Activated naive CD8-positive, alpha-beta T cell treated with anti-CD3 and anti-CD28 coated beads for 36 hours (primary cell): ENCODE measurements around the gene ATOX1. TPM values are rescaled to one million over a fixed set of nuclear protein-coding genes. Genes with fewer than 3 reads are reported as not detected.

Experiments
- DNase-seq: peaks from one replicate; pipeline ENCODE4 v3.0.0; 2021
- H3K27ac Mint-ChIP-seq: one replicate; pipeline ENCODE4 v1.8.0; 2022; ENCODE audit warnings: mild to moderate bottlenecking, moderate library complexity, mixed read lengths
- H3K27me3 Mint-ChIP-seq: one replicate; pipeline ENCODE4 v1.8.0; 2022; ENCODE audit warnings: mild to moderate bottlenecking, mixed read lengths
- H3K36me3 Mint-ChIP-seq: one replicate; pipeline ENCODE4 v1.8.0; 2021; ENCODE audit warnings: mild to moderate bottlenecking, mixed read lengths
- H3K4me1 Mint-ChIP-seq: one replicate; pipeline ENCODE4 v1.8.0; 2021; ENCODE audit warnings: mixed read lengths
- H3K4me3 Mint-ChIP-seq: one replicate; pipeline ENCODE4 v1.8.0; 2022; ENCODE audit warnings: mild to moderate bottlenecking, moderate library complexity, mixed read lengths
- H3K9me3 Mint-ChIP-seq: one replicate; pipeline ENCODE4 v1.8.0; 2022; ENCODE audit warnings: mixed read lengths
- total RNA-seq, 2 experiments: library from RNA; stranded (reverse); gene quantifications; one replicate each; pipeline ENCODE4 v1.2.3, GENCODE V29; 2021

The ATOX1 gene
- total RNA-seq, 2 experiments from 2014 or later = 97.7 to 98.6 TPM

DNA sequence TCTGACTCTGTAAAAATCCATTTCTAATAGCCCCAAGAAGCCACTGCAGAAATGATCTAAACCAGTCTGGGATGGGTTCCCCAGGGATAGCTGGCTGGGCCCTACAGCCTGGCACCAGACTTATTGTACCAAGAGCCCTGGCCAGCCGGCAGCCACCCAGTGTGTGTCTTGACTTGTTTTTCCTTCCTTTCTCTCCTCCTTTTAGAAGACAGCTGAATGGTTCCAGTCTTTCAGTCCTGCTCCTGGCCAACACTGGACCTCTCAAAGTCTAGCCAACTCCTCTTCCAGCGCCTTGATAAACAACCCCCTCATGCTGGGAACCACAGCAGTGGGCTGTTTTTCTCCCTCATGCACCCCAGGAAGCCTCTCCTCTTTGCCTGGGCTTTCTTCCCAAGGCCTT, 34.1 kb downstream of the ATOX1 start:
- DNase-seq = no peak
- Mint-ChIP-seq H3K4me3 (no peak overlapping the region), H3K27me3 (no peaks in the 10 kb centered on the region), H3K36me3 (peaks cover 3% of the 10 kb centered on the region), H3K4me1 (peaks cover 8% of the 10 kb centered on the region), H3K27ac (no peak overlapping the region), H3K9me3 (no peaks in the 10 kb centered on the region)

DNA sequence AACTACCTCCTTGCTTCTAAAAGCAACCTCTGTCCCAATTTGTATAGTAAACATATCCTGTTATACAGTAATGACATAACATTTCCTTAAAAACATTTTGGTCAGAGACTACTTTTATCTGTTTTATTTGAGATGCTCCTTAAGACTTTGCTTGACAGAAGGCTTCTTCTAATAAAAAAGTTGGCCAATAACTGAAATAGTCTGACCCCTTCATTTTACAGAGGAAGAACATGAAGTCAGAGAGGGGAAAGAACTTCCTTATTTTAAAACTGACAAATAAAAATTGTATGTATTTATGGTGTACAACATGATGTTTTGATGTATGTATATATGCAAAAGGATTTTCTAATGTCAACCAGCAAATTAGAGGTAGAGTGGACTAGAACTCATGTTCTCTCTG, 35.9 kb downstream of the ATOX1 start:
- no peaks in the 10 kb centered on the region for H3K36me3 Mint-ChIP-seq
- H3K4me1 Mint-ChIP-seq = peaks cover 8% of the 10 kb centered on the region
- no peak for DNase-seq
- no peak overlapping the region for H3K4me3 Mint-ChIP-seq
- no peak overlapping the region for H3K27ac Mint-ChIP-seq
- no peaks in the 10 kb centered on the region for H3K9me3 Mint-ChIP-seq
- no peaks in the 10 kb centered on the region for H3K27me3 Mint-ChIP-seq

DNA sequence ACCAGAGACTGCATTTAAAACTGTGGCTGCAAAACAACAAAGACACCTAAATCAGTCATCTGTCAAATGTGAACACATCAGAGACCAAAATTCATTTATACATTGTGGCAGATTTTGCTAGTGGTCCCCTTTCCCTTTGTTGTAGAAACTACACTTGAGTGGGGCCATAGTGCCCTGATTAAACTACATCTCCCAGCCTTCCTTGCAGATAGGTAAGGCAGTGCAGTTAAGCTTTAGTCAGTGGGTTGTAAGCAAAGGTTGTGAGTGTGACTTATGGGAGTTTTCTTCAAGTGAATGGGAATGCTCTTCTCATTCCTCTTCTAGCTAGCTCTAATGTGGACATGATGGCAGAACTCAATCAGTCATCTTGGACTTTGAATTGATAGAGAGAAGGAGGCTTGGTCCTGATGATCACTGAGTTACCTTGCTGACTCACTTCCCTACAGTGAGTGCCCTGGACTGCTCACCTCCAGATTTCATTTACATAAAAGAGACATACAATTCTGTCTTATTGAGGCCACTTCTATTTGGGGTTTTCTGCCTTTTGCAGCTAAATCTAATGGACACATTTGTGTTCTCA, 36.5 kb downstream of the ATOX1 start:
- Mint-ChIP-seq H3K4me1 (peaks cover 8% of the 10 kb centered on the region), H3K4me3 (no peak overlapping the region), H3K27me3 (no peaks in the 10 kb centered on the region), H3K27ac (no peak overlapping the region), H3K9me3 (no peaks in the 10 kb centered on the region), H3K36me3 (no peaks in the 10 kb centered on the region)
- DNase-seq = no peak

DNA sequence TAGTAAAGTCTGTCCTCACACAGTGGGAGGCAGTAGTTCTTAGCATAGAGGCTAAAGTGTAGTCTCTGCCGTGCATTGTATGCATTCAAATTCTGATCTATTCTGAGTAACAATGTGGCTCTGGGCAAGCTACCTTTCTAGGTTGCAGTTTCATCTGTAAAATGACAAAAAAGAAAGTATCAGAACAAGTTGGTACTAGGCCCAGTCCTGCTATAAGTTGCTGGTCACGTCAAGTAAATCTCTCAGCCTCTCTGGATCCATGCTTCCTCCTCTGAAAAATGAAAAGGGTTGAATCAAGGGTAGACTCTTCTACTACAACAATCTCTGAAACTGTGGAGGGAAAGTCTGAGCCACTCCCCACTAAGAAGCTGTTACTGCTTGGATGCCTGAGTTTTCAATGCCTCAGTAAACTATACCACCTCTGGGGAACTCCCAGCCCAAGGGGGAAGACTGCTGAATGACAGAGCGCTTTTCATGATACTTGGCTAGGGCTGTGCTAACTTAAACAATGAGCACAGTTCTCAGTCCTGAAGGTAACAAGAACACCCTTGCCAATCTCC, 37.3 kb downstream of the ATOX1 start:
- Mint-ChIP-seq H3K27ac (peak overlapping the region; percentile 66), H3K36me3 (no peaks in the 10 kb centered on the region), H3K9me3 (no peaks in the 10 kb centered on the region), H3K27me3 (no peaks in the 10 kb centered on the region), H3K4me3 (no peak overlapping the region), H3K4me1 (peaks cover 8% of the 10 kb centered on the region)
- no peak for DNase-seq

DNA sequence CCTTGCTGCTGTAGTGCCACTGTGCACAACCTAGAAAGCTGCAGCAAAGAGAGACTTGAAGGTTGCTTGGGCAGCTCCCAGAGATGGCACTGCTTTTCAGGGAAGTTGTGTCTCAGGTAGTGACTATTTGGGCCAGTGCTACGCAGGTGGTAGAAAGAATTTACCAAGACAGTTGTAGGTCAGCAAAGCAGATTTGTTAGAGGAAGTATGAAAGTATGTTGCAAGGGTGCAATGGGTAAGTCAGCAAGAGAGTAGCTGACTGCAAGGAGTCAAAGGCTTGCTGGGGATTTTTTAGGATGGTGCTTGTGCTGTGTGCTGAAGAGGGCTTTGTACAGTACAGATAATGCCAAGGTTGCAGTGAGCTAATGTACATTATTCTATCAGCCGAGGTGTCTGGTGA, 38.2 kb downstream of the ATOX1 start:
- Mint-ChIP-seq H3K27ac (no peak overlapping the region), H3K4me1 (peaks cover 8% of the 10 kb centered on the region), H3K9me3 (no peaks in the 10 kb centered on the region), H3K27me3 (no peaks in the 10 kb centered on the region), H3K36me3 (no peaks in the 10 kb centered on the region), H3K4me3 (no peak overlapping the region)
- DNase-seq = no peak

DNA sequence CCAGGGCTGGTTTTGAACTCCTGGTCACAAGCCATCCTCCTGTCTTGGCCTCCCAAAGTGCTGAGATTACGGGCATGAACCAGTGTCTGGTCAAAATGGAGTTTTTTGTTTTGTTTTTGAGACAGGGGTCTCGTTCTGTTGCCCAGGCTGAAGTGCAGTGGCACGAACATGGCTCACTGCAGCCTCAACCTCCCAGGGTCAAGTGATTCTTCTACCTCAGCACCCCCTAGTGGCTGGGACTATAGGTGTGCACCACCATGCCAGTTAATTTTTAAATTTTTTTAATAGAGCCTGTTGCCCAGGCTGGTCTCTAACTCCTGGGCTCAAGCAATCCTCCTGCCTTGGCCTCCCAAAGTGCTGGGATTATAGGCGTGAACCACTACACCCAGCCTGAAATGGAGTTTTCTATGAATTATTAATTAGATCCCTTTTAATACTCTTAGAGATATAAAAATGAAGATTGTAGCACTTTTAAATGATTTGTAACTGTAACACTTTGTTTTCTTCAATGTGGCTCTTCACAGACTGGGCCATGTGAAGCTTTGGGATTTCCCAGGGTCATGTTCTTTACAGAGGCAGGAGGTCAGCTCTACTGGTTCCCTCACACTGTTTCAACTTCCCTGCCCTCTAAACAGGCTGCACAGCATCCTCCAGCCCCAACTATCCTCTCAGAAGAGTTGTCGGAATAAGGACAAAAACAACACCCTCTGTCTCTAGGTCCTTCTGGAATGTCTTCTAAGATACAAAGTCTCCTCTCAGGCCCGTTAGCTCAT, 39.0 kb downstream of the ATOX1 start:
- H3K27me3 Mint-ChIP-seq = no peaks in the 10 kb centered on the region
- no peak overlapping the region for H3K27ac Mint-ChIP-seq
- H3K36me3 Mint-ChIP-seq = peaks cover 3% of the 10 kb centered on the region
- peaks cover 8% of the 10 kb centered on the region for H3K4me1 Mint-ChIP-seq
- H3K4me3 Mint-ChIP-seq = no peak overlapping the region
- no peaks in the 10 kb centered on the region for H3K9me3 Mint-ChIP-seq
- peak; percentile 10 for DNase-seq

DNA sequence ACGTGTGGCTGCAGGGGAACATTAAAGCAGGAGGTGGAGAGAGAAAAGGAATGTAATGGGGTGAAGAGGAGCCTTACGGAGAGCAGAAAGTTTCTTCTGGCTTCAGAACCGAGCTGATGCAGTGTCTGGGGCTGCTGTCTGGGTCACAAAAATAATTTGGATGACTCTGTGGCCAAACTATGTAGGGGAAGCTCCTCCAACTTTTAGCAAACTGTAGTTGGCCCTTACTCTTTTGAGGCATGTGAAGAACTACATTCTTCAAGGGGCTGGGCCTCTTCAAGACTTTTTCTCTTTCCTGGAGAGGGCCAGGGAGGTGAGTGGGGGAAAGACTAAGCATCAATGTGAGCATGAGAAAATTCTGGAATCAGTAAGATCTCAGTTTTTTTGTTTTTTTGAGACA, 39.8 kb downstream of the ATOX1 start:
- H3K9me3 Mint-ChIP-seq = no peaks in the 10 kb centered on the region

DNA sequence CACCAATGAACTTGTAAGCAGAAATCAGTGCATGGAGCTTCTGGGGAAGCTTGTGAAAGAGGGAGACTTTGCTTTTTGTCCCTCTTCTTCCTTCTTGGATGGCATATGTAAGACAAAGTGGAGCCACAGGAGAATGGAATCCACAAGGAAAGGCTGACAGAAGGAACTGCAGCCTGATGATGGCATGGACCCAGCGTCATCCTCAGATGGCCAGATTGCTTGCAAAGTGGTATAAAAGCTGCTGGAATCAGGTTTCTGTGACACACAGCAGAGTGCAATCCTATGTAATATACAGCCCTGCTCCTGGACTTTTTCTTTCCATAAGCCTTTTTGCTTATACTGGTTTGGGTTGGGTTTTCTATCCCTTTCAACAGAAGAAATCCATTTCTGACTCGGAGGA, 40.3 kb downstream of the ATOX1 start:
- Mint-ChIP-seq H3K27ac (no peak overlapping the region), H3K4me1 (peaks cover 8% of the 10 kb centered on the region), H3K36me3 (peaks cover 3% of the 10 kb centered on the region), H3K4me3 (no peak overlapping the region), H3K9me3 (no peaks in the 10 kb centered on the region), H3K27me3 (no peaks in the 10 kb centered on the region)
- DNase-seq = no peak

More for the DNA sequence above, 39.8 kb downstream of the ATOX1 start:
- Mint-ChIP-seq H3K4me3 (no peak overlapping the region), H3K4me1 (peaks cover 8% of the 10 kb centered on the region), H3K27ac (no peak overlapping the region), H3K36me3 (peaks cover 3% of the 10 kb centered on the region), H3K27me3 (no peaks in the 10 kb centered on the region)
- no peak for DNase-seq

DNA sequence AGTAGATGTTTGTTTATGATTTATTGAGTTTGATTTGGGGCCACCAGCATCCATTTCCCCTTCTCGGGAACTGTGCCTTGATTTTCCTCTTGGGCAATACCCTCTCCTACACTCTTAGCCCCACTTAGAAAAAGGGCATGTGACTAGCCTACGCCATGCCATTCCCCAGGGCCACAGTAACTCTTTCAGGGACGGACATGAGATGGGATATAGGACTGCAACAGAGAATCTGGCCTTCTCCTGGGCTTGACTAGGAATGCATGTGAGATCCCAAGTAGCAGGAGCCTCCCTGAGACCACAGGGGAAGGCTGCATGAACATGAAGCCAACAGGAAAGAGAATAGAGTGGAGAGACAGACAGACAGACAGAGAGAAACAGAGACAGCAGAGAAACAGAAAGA, 41.0 kb downstream of the ATOX1 start:
- Mint-ChIP-seq H3K27ac (no peak overlapping the region), H3K27me3 (peaks cover under 1% of the 10 kb centered on the region), H3K4me1 (peaks cover 8% of the 10 kb centered on the region), H3K9me3 (peaks cover 3% of the 10 kb centered on the region), H3K36me3 (peaks cover 4% of the 10 kb centered on the region), H3K4me3 (no peak overlapping the region)
- DNase-seq = no peak

DNA sequence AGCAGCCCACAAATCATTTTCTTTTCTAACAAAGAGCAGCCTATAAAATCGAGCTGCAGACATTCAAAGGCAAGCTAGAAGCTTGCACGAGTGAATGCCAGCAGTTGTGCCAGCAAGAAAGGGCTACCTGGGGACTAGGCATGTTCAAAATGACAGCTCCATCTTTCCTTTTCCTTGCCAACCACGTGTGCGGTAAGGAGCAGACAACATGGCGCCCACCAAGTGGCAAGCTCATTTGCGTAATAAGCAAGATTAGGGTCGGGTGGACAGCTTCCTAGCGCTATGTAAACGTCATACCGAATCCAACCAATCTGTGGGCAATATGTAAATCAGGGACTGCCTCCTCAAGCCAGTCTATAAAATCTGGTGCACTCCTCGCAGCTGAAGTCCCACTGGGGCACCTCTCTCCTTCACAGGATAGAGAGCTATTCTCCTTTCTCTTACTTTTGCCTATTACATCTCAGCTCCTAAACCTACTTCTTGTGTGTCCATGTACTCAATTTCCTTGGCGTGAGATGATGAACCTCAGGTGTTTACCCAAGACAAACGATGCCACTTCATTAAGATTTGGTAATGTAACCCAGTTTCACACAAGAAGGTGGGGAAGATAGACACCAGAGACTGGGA, 49.2 kb downstream of the ATOX1 start:
- Mint-ChIP-seq H3K4me1 (no peaks in the 10 kb centered on the region), H3K27ac (no peak overlapping the region), H3K36me3 (peaks cover 2% of the 10 kb centered on the region), H3K27me3 (peaks cover 5% of the 10 kb centered on the region), H3K4me3 (no peak overlapping the region), H3K9me3 (peaks cover 3% of the 10 kb centered on the region)
- DNase-seq = no peak

DNA sequence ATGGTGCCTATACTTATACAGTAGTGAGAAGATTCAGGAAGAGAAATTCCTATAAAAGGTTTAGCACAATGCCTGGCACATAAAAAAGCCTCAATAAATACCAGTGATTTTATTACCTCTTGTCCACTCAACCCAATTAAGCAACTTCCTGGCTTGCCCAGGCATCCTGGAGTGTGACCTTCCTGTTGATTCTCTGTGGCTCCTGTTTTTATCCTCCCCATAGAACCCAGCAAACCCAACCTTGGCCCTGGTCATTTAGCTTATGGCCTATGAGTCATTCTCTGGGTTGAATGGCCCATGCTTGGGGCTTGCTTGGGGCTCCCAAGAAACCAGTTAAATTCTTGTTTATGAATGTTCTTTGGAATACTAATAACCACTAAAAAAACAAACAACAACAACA, 50.3 kb downstream of the ATOX1 start:
- Mint-ChIP-seq H3K27me3 (peaks cover 5% of the 10 kb centered on the region), H3K4me1 (no peaks in the 10 kb centered on the region), H3K4me3 (no peak overlapping the region), H3K27ac (no peak overlapping the region), H3K36me3 (peaks cover 2% of the 10 kb centered on the region), H3K9me3 (peaks cover 3% of the 10 kb centered on the region)
- DNase-seq = no peak

DNA sequence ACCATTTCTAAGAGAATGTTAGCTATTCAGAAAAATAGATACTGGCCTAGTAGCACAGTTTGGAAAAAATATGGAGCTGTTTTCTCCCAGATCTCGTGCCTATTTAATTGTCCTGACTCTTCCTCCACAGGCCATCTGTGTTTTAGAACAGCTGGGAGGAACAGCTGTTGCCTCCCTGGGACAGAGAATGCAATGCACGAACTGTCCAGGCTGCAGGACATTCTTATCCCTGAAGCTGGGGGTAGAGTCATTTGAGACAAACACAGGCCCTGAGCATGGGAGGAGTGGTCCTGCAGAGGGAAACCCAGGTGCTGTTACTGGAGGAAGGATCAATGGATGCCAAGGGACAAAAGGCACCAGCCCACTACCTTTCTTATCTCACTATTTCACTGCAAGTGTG, 50.9 kb downstream of the ATOX1 start:
- no peak overlapping the region for H3K27ac Mint-ChIP-seq
- H3K4me3 Mint-ChIP-seq = no peak overlapping the region
- H3K27me3 Mint-ChIP-seq = peaks cover 5% of the 10 kb centered on the region
- no peaks in the 10 kb centered on the region for H3K4me1 Mint-ChIP-seq
- H3K9me3 Mint-ChIP-seq = no peaks in the 10 kb centered on the region
- no peak for DNase-seq
- no peaks in the 10 kb centered on the region for H3K36me3 Mint-ChIP-seq

DNA sequence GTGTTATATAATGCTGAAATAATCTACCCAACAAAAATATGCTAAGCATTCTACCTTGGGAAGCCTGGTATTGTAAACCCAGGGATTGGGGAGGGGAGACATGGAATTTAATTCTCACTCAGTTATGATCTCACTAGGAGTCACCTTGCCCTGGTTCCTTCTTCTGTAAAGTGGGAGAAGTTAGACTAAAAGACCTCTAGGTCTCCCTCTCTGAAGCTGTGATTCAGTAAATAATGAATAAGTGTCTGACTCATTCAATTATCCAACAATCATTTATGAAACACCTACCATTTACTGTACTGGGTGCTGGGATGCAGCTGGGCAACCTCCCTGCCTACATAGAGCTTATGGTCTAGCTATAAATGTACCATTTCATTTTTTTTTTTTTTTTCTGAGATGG, 51.5 kb downstream of the ATOX1 start:
- Mint-ChIP-seq H3K4me1 (no peaks in the 10 kb centered on the region), H3K9me3 (no peaks in the 10 kb centered on the region), H3K27me3 (no peaks in the 10 kb centered on the region), H3K36me3 (no peaks in the 10 kb centered on the region), H3K4me3 (no peak overlapping the region), H3K27ac (no peak overlapping the region)
- no peak for DNase-seq

DNA sequence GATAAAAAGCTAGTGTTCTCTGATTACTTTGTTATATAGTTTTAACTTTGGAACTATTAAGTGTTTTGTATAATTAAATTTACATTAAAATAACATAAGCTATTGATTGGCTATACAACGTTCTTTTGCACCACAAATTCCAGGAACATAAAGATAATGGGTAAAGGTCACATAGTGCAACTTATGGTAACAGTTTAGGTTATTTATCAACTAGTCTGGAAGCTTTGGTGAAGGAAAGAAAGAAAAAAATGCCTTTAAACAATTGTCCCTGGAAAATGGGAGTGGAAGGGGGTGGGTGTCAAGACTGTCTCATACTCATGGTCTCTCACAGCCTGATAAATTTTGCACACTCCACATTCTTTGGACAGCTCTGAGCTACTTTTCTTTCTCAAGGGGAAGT, 54.7 kb downstream of the ATOX1 start:
- Mint-ChIP-seq H3K4me1 (no peaks in the 10 kb centered on the region), H3K36me3 (no peaks in the 10 kb centered on the region)

DNA sequence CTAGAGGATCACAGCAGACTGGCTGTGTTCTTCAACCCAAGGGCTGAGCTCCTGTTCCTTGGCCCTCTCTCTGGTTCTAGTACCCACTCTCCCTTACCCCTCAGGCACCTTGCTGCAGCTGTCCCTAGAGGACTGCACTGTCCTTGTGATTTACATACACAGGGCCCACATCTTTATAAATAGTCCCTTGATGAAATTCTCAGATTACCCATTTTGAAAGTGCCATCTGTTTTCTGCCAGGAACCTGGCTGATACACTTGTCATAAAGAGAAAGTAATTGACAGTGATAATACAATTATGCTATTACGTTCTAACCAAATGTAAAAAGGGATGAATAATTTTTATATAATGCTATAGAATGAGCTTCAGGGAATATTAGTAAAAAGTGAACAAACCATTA, 55.2 kb downstream of the ATOX1 start:
- Mint-ChIP-seq H3K4me1 (no peaks in the 10 kb centered on the region), H3K4me3 (no peak overlapping the region), H3K27me3 (no peaks in the 10 kb centered on the region), H3K36me3 (no peaks in the 10 kb centered on the region), H3K27ac (no peak overlapping the region), H3K9me3 (no peaks in the 10 kb centered on the region)
- DNase-seq = no peak

More for the DNA sequence above, 54.7 kb downstream of the ATOX1 start:
- H3K4me3 Mint-ChIP-seq = no peak overlapping the region
- DNase-seq = no peak
- no peak overlapping the region for H3K27ac Mint-ChIP-seq
- H3K27me3 Mint-ChIP-seq = no peaks in the 10 kb centered on the region
- no peaks in the 10 kb centered on the region for H3K9me3 Mint-ChIP-seq
